Adrenal gland (tissue), 12 donors: ENCODE measurements around the gene HOXA9. TPM values are rescaled to one million over a fixed set of nuclear protein-coding genes. Genes with fewer than 3 reads are reported as not detected.

Source experiments
- DNase-seq, 7 donors: peaks; one replicate each; pipeline ENCODE4 v3.0.0-alpha.2; 2019 to 2020
- H3K27ac ChIP-seq, 5 donors: fragments of 200-600 bp; sonication (generic) in 4 of 5; 1 replicate in 3 of 5; 2 replicates in 2 of 5; pipeline versions ENCODE4 v1.5.1 to v1.8.0; 2016 to 2020; ENCODE audit warnings: mild to moderate bottlenecking in 1 of 5
- H3K27me3 ChIP-seq: fragments of 200-600 bp; 2 replicates; pipeline ENCODE4 v1.8.0; 2021
- H3K36me3 ChIP-seq, 2 donors: fragments of 200-600 bp; replicated peaks in 1 of 2; 1 replicate in 1 of 2; 2 replicates in 1 of 2; pipeline versions ENCODE4 v1.5.1 to v1.8.0; 2018 to 2022
- H3K4me1 ChIP-seq, 2 donors: fragments of 200-600 bp; replicated peaks in 1 of 2; 1 replicate in 1 of 2; 2 replicates in 1 of 2; pipeline versions ENCODE4 v1.5.1 to v1.8.0; 2018 to 2021
- H3K4me3 ChIP-seq, 4 donors: fragments of 200-600 bp; sonication (generic) in 3 of 4; one replicate each; pipeline ENCODE4 v1.5.1; 2016 to 2018
- H3K9me3 ChIP-seq, 3 donors: fragments of 200-600 bp; sonication (generic) in 1 of 3; replicated peaks in 1 of 3; 1 replicate in 2 of 3; 2 replicates in 1 of 3; pipeline versions ENCODE4 v1.5.1 to v1.8.0; 2016 to 2021
- POLR2A ChIP-seq, 2 donors: fragments of 450-650 bp; IDR thresholded peaks; one replicate each; pipeline ENCODE4 v1.6.1; 2017; ENCODE audit warnings: antibody characterized with exemption in 2 of 2, mild to moderate bottlenecking in 2 of 2, moderate library complexity in 1 of 2
- WGBS, 4 donors: extraction: QIAGEN DNeasy Blood & Tissue Kit in 2 of 4; methylation state at CpG; one replicate each; pipeline versions ENCODE4 v1.1.5 to v1.1.7; 2013 to 2017; 5-methylcytosine and 5-hydroxymethylcytosine counted together
- intact Hi-C, 2 donors: fragments of 100-400 bp; cut with DNase I; formaldehyde crosslinking; loops; one replicate each; pipeline versions ENCODE4 v1.14.1 to v1.15.0; 2022 to 2023
- polyA plus RNA-seq, 3 donors: library from polyadenylated mRNA; stranded (reverse); fragments of 200-250 nt in 2 of 3; fragments of 350-450 nt in 1 of 3; fragmentation: Illumina TruSeq in 1 of 3; extraction: RNeasy Lipid Tissue Mini Kit (QIAGEN cat#74804) in 1 of 3; gene quantifications; one replicate each; pipeline ENCODE4 v1.2.3, GENCODE V29; 2013 to 2014
- total RNA-seq, 9 donors: library from RNA; depleted of rRNA in 4 of 9; stranded (reverse); fragments of >200 nt in 4 of 9; fragments of 120-200 nt in 1 of 9; fragmentation: NEBNext Ultra II Directional in 1 of 9; extraction: Animal tissue kit (Norgen Biotek cat#: 25700) in 1 of 9; gene quantifications; one replicate each; pipeline versions ENCODE4 v1.1.0 to v1.2.4, GENCODE V29; 2013 to 2023
- TF ChIP-seq, protein P1 (sequence below), 6 experiments: fragments of 450-650 bp in 4 of 6; fragments of 200-600 bp in 2 of 6; sonication (generic) in 1 of 6; IDR thresholded peaks; 1 replicate in 5 of 6; 2 replicates in 1 of 6; pipeline versions ENCODE4 v1.5.1 to v1.8.0; 2016 to 2021; ENCODE audit warnings: antibody characterized with exemption in 6 of 6, mild to moderate bottlenecking in 2 of 6, moderate library complexity in 1 of 6
- donor health status: healthy with polysubstance abuse.
- donor health status: Bipolar disorder and iron deficiency.
- donor health status: DM: yes; HTN: yes; CAD: no.
- donor health status: DM: no; HTN: no; CAD: no.
- donor health status: DM: no; HTN: no; CAD: no.
- donor health status: DM: yes; HTN: yes; CAD: no.

HOXA9 gene
- total and polyA plus RNA-seq, 12 donors, result 2.6 to 26.7 (median 11.7) TPM

DNA sequence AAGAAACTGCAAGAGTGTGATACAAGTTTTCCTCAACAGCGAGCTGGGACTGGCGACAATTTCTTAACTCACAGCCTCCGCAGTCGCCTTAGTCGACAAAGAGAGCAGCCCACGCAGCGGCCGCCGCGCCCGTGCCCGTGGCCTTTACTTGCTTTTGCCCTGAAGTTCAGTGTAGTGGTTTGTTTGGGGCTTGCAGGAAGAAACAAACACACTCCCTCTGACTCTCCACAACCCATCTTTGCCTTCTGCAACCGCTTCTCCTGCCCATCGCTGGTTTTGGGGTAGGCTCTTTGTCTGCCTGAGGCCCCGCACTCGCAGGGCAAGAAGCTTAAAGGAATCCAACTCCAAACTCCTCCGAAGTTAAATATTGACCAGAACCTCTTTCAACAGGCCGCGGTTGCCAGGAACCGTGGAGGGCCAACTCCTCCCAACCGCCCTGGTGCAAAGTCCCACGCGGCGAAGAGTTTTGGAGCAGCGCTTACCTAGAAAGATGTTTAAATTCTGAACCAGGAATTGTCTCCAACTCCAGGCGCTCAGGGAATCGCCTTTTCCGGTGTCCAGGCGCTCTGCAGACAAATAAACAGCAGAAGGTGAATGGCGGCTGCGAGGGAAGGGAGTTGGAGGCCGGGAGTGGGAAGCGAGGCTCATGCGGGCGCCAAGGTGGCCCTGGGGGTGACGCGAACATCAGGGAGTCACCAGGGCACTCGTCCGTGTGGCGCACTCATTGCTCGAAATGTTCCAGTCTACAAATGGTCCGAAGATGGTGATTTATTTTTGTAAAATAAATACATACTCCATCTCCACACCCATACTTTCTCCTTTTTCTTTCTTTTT lies 43.0 kb downstream of the HOXA9 start:
- H3K9me3 ChIP-seq, result no peaks in the 10 kb centered on the region
- WGBS, 4 donors, result 67 to 71% (median 70%) methylated on average over 40 to 42 of the region's 42 CpGs
- no peak for TF ChIP-seq POLR2A (IDR thresholded peaks at IDR 0.05)
- TF ChIP-seq, protein P1, sequence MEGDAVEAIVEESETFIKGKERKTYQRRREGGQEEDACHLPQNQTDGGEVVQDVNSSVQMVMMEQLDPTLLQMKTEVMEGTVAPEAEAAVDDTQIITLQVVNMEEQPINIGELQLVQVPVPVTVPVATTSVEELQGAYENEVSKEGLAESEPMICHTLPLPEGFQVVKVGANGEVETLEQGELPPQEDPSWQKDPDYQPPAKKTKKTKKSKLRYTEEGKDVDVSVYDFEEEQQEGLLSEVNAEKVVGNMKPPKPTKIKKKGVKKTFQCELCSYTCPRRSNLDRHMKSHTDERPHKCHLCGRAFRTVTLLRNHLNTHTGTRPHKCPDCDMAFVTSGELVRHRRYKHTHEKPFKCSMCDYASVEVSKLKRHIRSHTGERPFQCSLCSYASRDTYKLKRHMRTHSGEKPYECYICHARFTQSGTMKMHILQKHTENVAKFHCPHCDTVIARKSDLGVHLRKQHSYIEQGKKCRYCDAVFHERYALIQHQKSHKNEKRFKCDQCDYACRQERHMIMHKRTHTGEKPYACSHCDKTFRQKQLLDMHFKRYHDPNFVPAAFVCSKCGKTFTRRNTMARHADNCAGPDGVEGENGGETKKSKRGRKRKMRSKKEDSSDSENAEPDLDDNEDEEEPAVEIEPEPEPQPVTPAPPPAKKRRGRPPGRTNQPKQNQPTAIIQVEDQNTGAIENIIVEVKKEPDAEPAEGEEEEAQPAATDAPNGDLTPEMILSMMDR (IDR thresholded peaks at IDR 0.05), result no peak
- peaks cover 0 to 21% of the 10 kb centered on the region in 2 donors for H3K4me1 ChIP-seq
- no peaks in the 10 kb centered on the region for H3K27me3 ChIP-seq
- peak in 3 of 7 donors; percentile 15 to 53 (median 38) for DNase-seq
- peak overlapping the region in 1 of 4 donors; percentile 20 for H3K4me3 ChIP-seq
- H3K36me3 ChIP-seq, result no peaks in the 10 kb centered on the region
- H3K27ac ChIP-seq, result peak overlapping the region in 2 of 5 donors; percentile 69 to 90
- intact Hi-C loops, result no loop called here

DNA sequence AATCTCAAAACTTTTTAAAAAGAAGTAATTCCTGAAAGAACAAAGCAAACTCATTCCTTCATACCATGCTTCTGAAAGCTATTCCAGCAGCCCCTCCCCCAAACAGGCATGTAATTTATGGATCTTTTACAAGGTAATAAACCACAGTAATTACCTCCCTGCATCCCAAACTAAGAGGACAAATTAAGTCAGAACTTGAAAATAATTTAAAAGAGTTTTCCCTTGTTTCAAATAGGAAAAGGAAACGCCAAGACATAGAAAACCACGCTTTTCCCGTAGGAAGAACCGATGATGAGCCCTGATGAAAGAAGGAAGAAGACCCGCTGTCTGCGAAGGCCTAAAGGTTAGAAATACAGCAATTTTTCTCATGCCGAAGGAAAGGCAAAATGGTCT lies 43.7 kb downstream of the HOXA9 start:
- DNase-seq, result no peak
- H3K4me1 ChIP-seq, result peaks cover 0 to 15% of the 10 kb centered on the region in 2 donors
- H3K36me3 ChIP-seq, result no peaks in the 10 kb centered on the region
- H3K27ac ChIP-seq, result peak overlapping the region in 2 of 5 donors; percentile 69 to 90
- intact Hi-C loops, result no loop called here
- H3K4me3 ChIP-seq, result peak overlapping the region in 1 of 4 donors; percentile 20
- H3K9me3 ChIP-seq, result no peaks in the 10 kb centered on the region
- 73 to 78% (median 75%) methylated on average over 7 of the region's 7 CpGs for WGBS, 4 donors
- no peak for TF ChIP-seq POLR2A (IDR thresholded peaks at IDR 0.05)
- TF ChIP-seq, protein P1 (IDR thresholded peaks at IDR 0.05), result no peak
- no peaks in the 10 kb centered on the region for H3K27me3 ChIP-seq

DNA sequence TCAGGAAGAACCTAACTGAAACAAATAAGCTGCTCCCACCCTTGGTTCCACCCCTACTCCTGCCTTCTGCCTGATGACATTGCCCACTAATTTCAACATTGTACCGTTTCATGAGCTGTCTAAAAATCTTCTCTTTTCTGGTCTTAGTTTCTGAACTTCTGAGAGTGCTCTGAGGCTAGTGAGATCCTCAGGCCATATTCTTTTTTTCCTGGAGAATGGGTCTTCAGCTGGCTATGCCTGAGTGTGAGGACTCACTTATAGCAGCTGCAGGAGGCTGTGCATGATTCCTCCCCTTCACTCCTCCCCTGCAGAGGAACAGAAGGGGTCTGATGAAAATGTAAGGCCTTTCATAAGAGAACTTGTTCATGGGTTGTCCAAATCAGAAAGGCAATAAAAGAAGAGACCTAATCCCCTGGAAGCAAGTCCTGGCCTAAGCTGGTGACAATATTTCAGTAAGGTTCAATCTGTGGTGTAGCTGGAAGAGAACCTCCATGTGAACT lies 45.9 kb downstream of the HOXA9 start:
- TF ChIP-seq, protein P1 (IDR thresholded peaks at IDR 0.05), result no peak
- no peak for TF ChIP-seq POLR2A (IDR thresholded peaks at IDR 0.05)
- peak overlapping the region in 2 of 5 donors; percentile 49 to 51 for H3K27ac ChIP-seq
- no peaks in the 10 kb centered on the region for H3K27me3 ChIP-seq
- H3K4me1 ChIP-seq, result no peaks in the 10 kb centered on the region
- intact Hi-C loops, result no loop called here
- DNase-seq, result peak in 1 of 7 donors; percentile 6
- H3K9me3 ChIP-seq, result no peaks in the 10 kb centered on the region
- H3K36me3 ChIP-seq, result no peaks in the 10 kb centered on the region
- 67 to 76% (median 73%) methylated on average over 1 of the region's 1 CpG for WGBS, 4 donors
- H3K4me3 ChIP-seq, result no peak overlapping the region

DNA sequence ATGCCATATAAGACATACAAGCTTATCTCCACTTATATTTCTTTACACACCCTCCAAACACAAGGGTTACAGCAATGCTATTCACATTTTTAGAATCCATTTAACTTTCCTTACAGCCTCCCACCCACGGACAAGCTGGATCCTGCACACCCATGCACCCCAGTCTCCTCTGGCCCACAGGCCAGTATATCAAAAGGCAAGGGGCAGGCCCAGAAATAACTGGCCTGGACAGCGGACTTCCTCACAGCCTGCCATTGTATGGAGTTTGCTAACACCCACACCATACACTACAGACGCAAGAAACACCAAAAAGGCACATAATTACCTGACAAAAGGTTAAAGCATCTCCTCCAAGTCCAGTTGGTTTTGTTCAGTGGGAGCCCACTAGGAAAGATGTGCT lies 46.8 kb downstream of the HOXA9 start:
- no peaks in the 10 kb centered on the region for H3K9me3 ChIP-seq
- H3K27me3 ChIP-seq, result no peaks in the 10 kb centered on the region
- TF ChIP-seq, protein P1 (IDR thresholded peaks at IDR 0.05), result no peak
- TF ChIP-seq POLR2A (IDR thresholded peaks at IDR 0.05), result no peak
- WGBS, 4 donors, result 60 to 65% (median 65%) methylated on average over 3 of the region's 3 CpGs
- no peaks in the 10 kb centered on the region for H3K4me1 ChIP-seq
- H3K36me3 ChIP-seq, result no peaks in the 10 kb centered on the region
- H3K27ac ChIP-seq, result peak overlapping the region in 3 of 5 donors; percentile 53 to 91 (median 83)
- peak in 3 of 7 donors; percentile 11 to 52 (median 19) for DNase-seq
- peak overlapping the region in 1 of 4 donors; percentile 44 for H3K4me3 ChIP-seq
- intact Hi-C loops, result no loop called here
